DOHH2 (cell line): ENCODE measurements around the gene C2orf15.
"Not testable (repeated sequence)": the region's sequence is repeated elsewhere in the genome, so short reads cannot be mapped to it uniquely, and the experiment has no call there.

Experiments used
- CTCF ChIP-seq: fragments of 200-600 bp; sonication (generic); IDR thresholded peaks from one replicate; pipeline ENCODE4 v1.5.1; 2014; ENCODE audit warnings: antibody characterized with exemption, mild to moderate bottlenecking, low read depth, low read length; ENCODE audit not compliant: poor library complexity, severe bottlenecking
- EZH2phosphoT487 ChIP-seq: fragments of 200-600 bp; sonication (generic); IDR thresholded peaks from 2 replicates; pipeline ENCODE4 v1.6.1; 2017; ENCODE audit warnings: borderline replicate concordance, mild to moderate bottlenecking, antibody characterized with exemption, low read length, moderate library complexity, mixed read lengths

- TF ChIP-seq CTCF, EZH2phosphoT487: not testable (repeated sequence)
These were observed 6.4 kb upstream of the C2orf15 start for GRCh38 chr2:99135044-99135556.
